ENCODE results near the gene WFIKKN2. TPM values are rescaled to one million over a fixed set of nuclear protein-coding genes. Genes with fewer than 3 reads are reported as not detected.
A peak's percentile ranks its signal among the peaks of the same experiment; 100 is the strongest.

WFIKKN2 gene
- total RNA-seq, 1 donor = under 0.01 TPM

DNA sequence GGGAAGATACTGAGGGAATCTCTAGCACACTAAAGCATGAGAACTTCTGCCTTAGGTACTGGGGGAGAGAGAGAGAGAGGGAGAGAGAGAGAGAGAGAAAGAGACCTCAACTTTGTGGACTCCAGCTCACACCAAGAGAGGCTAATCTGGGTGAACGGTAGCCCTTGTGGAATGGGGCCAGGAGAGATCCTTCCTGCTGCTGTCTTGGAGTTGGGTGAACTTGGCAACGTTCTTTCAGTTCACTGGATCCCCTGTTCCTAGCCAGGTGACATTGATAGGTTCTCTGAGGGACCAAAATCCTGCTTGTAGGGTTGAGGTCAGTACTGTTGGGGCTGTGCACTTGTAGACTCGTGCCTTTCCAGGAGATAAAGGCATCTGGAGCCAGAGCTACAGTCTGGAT lies 26.5 kb upstream of the WFIKKN2 start:
- TF ChIP-seq, protein P1, sequence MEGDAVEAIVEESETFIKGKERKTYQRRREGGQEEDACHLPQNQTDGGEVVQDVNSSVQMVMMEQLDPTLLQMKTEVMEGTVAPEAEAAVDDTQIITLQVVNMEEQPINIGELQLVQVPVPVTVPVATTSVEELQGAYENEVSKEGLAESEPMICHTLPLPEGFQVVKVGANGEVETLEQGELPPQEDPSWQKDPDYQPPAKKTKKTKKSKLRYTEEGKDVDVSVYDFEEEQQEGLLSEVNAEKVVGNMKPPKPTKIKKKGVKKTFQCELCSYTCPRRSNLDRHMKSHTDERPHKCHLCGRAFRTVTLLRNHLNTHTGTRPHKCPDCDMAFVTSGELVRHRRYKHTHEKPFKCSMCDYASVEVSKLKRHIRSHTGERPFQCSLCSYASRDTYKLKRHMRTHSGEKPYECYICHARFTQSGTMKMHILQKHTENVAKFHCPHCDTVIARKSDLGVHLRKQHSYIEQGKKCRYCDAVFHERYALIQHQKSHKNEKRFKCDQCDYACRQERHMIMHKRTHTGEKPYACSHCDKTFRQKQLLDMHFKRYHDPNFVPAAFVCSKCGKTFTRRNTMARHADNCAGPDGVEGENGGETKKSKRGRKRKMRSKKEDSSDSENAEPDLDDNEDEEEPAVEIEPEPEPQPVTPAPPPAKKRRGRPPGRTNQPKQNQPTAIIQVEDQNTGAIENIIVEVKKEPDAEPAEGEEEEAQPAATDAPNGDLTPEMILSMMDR (IDR thresholded peaks at IDR 0.05; ENCODE audit: insufficient read depth, low read depth, low read length) = no peak
- no peak for DNase-seq (ENCODE audit: low read depth)
- no peak overlapping the region for H3K4me3 ChIP-seq (ENCODE audit: low read depth, low read length)

DNA sequence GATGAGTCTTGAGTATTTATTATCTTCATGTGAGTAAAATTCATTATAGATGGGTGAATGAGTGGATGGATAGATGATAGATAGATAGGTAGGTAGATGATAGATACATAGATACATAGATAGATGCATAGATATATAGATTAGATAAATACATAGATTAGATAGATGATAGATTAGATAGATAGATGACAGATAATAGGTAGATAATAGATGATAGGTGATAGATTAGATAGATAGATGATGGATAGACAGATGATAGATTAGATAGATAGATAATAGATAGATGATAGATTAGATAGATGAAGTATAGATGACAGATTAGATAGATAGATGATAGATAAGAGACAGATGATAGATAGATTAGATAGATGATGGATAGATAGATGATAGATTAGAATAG lies 21.8 kb upstream of the WFIKKN2 start:
- DNase-seq (ENCODE audit: low read depth) = no peak
- H3K4me3 ChIP-seq (ENCODE audit: low read depth, low read length) = no peak overlapping the region
- TF ChIP-seq, protein P1 (IDR thresholded peaks at IDR 0.05; ENCODE audit: insufficient read depth, low read depth, low read length) = no peak

DNA sequence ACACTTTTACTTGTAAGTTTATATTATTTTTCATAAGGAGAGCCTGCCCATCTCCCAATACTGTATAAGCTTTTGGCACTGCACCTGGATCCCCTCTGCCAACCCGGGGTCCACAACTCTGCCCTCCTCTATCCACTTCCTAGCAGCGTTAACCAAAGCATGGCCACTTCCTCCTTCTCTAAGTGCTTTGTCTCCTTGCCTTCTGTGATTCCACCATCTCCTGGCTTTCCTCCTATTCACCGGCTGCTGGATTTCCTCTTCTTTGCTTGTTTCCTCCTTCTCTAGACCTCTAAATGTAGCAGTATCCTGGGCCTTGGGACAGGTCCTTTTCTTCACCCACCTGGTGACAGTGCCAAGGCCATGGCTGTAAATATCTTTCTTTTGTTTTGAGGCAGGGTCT lies 20.0 kb upstream of the WFIKKN2 start:
- H3K4me3 ChIP-seq (ENCODE audit: low read depth, low read length) = no peak overlapping the region
- DNase-seq (ENCODE audit: low read depth) = no peak
- TF ChIP-seq, protein P1 (IDR thresholded peaks at IDR 0.05; ENCODE audit: insufficient read depth, low read depth, low read length) = no peak

DNA sequence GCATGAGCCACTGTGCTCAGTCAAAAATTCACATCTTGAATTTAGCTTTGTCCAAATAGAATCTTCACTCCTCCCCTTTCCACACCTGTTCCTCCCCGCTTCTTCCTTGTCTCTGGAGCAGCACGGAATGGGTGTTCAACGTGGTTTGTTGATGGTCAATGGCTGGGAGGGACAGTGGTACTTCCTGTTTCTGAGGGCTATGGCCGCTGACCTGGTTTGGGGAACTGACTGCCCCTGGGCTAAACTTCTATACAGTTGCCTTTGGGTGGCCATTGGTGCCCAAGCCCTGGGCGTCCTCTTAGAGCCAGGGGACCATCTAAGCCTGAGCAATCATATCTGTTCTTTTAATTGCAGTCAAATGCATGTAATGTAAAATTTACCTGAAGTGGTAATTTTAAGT lies 19.1 kb upstream of the WFIKKN2 start:
- DNase-seq (ENCODE audit: low read depth) = no peak
- no peak overlapping the region for H3K4me3 ChIP-seq (ENCODE audit: low read depth, low read length)
- TF ChIP-seq, protein P1 (IDR thresholded peaks at IDR 0.05; ENCODE audit: insufficient read depth, low read depth, low read length) = no peak

DNA sequence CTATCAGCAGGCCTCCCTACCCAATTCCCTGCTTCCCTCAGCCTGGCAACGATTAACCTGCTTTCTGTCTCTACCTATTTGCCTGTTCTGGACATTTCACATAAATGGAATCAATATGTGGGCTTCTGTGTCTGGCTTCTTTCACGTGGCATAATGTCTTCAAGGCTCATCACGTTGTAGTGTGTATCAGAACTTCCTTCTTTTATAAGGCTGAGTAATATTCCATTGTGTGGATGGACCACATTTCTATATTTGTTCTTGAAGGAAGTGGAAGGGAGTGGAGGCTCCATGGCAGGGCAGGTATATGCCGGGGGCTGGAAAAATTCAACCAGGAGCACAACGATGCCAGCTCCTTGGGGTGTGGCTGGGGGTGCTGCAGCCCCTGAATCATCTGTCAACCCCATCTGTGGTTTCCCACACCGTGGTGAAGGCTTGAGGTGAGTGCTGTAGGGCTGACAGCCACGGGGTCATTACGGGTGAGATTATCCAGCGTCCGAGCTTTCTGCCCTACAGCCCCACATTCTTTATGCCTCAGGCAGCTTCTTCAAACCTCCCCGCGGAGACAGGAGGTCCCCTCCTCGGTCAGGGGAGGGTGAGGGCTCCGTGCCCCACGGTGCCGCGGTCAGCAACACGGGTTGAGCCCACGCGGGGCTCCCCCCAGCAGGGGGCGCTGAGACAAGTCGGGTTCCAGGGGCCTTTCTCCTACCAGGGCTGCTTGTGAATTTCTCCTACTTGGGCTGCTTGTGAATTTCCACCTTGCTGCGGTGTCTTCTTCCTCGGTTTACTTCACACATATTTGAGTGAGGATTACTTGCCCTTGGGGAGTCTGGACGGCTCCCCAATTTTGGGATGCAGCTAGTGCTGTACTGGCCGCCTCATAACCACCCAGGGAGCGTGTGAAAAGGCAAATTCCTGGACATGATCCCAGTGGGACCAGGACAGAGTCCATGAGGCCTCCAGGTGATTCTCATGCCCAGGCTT lies 18.3 kb upstream of the WFIKKN2 start:
- TF ChIP-seq, protein P1 (IDR thresholded peaks at IDR 0.05; ENCODE audit: insufficient read depth, low read depth, low read length) = peak; percentile 88
- H3K4me3 ChIP-seq (ENCODE audit: low read depth, low read length) = no peak overlapping the region
- peak; percentile 29 for DNase-seq (ENCODE audit: low read depth)

DNA sequence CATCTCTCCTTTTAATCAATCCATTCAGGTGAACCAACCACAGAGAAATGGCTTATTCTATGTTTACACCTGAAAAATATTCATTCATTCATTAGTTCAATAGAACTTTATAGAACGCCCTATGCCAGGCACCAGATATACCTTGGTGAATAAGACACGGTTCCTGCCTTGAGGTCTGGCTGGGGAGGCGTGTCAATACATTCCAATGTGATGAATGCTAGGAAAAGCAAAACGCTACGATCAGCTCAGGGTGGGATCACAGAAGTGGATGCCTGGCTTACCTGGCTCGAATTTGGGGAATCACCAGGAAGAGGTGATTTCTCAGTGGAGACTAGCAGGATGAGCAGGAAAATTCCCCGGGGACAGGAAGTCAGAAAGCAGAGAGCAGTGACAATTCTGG lies 17.5 kb upstream of the WFIKKN2 start:
- H3K4me3 ChIP-seq (ENCODE audit: low read depth, low read length) = no peak overlapping the region
- TF ChIP-seq, protein P1 (IDR thresholded peaks at IDR 0.05; ENCODE audit: insufficient read depth, low read depth, low read length) = no peak
- DNase-seq (ENCODE audit: low read depth) = no peak
